Dermis blood vessel endothelial cell (primary cell): ENCODE data around the gene NR5A2. TPM values are rescaled to one million over a fixed set of nuclear protein-coding genes. Genes with fewer than 3 reads are reported as not detected.

Source experiments
- DNase-seq: peaks from one replicate; pipeline ENCODE4 v3.0.0; 2010
- total RNA-seq: library from RNA; depleted of rRNA; stranded (reverse); fragments of >200 nt; gene quantifications from 2 replicates; pipeline ENCODE4 v1.2.3, GENCODE V29; 2014

Gene NR5A2
- total RNA-seq, 1 donor from 2014 or later = 16.0 TPM

DNA sequence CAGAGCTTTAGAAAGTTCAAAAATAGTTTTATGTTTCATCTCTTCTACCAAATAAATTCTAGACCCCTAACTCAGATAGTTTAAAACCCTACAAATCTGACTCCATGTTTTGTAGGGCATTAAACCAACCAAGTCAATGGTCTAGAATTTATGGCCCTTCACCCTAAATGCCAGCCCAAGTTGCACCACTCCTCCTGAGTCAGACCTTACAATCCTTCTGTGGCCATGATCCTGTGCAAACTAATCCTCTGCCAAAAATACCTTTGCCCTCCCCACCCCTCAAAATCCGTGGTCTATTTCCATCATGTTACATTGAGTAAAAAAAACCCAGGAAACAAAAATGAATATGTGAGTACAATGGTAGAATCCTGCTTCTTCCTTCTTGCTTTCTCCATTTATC is 179.3 kb downstream of the NR5A2 start:
- DNase-seq = no peak

DNA sequence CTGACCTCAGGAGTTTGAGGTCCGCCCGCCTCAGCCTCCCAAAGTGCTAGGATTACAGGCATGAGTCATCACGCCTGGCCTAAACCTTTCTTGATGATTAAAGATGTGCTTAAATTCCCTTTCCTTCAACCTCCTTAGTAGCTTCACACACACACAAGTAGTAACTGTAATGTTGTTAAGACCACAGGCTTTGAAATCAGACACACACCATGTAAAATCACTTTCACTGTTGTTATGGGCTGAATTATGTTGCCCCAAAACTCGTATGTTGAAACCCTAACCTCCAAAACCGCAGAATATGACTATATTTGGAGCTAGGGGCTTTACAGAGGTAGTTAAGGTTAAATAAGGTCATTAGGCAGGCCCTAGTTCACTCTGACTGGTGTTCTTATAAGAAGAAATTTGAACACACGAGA is 180.2 kb downstream of the NR5A2 start:
- no peak for DNase-seq

DNA sequence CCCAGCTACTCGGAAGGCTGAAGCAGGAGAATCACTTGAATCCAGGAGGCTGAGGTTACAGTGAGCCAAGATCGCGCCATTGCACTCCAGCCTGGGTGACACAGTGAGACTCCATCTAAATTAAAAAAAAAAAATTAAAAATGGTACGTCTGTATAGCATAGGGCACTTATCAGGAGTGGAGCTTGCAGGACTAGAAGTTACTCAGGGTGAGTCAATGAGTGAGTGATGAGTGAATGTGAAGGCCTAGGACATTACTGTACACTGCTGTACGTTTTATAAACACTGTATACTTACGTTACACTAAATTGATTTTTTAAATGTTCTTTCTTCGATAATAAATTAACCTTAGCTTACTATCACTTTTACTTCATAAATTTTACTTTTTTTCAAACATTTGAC is 183.6 kb downstream of the NR5A2 start:
- DNase-seq = no peak

DNA sequence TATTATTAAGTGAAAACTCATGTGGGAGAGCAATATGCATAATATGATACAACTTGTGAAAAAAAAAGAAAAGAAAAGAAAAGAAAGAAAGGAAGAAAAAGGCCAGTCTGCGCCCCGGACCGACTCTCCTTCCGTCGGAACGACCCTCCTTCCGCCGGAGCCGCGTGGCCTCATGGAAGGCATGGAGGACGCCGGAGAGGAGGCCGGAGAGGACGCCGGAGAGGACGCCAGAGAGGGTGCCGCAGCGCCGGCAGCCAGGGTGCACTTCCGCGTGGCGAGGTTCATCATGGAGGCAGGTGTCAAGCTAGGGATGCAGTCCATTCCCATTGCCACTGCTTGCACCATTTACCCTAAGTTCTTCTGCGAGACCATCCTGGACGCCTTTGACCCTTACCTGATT is 185.9 kb downstream of the NR5A2 start:
- no peak for DNase-seq

DNA sequence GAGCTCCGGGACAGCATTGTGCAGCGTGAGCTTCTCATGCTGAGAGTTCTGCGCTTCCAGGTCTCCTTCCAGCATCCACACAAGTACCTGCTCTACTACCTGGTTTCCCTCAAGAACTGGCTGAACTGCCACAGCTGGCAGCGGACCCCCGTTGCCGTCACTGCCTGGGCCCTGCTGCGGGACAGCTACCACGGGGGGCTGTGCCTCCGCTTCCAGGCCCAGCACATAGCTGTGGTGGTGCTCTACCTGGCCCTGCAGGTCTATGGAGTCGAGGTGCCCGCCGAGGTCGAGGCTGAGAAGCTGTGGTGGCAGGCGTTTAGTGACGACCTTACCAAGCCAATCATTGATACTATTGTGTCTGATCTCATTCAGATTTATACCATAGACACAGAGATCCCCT is 186.4 kb downstream of the NR5A2 start:
- no peak for DNase-seq

DNA sequence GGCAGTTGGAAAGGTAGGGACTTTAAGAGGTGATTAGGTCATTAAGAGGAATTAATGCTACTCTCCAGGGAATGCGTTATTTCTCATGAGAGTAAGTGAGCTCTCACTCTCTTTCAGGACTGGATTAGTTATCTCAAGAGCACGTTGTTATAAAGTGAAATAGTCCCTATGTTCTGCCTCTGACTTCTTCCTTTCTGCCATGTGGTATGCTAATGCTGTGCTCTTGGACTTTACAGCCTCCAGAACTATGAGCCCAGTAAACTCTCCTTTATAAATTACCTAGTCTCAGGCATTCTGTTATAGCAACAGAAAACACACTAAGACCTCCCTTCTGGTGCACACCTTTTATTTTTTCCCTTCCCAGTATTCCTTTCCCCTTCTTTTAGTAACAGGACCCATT is 187.8 kb downstream of the NR5A2 start:
- DNase-seq = no peak

DNA sequence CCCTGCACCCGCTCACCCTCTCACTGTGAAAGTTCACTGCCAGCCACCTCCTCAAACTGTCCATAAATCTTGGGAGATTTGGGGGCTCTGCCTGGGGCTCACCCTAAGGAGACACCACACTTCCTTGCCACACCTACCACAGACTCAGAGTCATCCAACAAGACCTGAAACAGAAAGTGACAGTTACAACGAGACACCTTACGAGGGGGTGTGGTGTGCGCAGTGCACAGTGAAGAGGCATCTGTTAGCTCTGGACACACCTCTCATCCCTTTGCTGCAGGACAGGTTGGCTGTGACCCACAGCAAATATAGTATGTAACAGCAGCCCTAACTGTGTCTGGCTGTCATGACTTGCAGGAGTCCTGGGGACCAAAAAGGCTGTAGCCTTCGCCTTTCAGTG is 190.2 kb downstream of the NR5A2 start:
- DNase-seq = no peak

DNA sequence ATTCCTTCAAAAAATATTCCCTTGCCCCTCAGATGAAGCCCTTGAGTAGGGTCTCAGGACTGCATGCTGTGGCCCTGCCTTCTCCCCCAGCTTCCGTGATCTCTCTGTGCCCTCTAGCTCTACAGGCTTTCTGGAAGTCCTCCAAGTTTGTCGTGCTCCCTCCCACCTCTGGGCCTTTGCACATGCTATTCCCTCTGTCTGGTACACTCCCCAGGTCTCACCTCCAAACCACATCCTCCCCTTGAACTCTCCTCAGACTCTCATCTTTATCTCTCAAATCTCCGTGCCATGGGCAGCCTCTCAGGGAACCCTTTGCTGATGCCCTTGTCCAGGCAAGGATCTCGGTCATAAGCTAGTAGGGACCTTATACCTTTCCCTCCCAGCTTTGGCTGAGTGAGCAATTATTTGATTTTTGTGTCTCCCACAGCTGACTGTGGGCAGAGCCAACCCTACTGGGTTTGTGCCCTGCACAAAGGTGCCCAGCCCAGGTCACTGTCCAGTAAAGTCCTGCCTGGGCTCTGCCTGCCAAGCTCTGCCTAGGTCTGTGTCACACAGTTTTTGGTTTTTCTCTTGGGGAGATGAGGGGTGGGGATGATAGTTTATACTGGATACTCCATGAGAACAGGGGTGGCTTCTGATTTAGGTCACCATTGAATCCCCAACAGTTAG is 194.2 kb downstream of the NR5A2 start:
- DNase-seq = no peak

DNA sequence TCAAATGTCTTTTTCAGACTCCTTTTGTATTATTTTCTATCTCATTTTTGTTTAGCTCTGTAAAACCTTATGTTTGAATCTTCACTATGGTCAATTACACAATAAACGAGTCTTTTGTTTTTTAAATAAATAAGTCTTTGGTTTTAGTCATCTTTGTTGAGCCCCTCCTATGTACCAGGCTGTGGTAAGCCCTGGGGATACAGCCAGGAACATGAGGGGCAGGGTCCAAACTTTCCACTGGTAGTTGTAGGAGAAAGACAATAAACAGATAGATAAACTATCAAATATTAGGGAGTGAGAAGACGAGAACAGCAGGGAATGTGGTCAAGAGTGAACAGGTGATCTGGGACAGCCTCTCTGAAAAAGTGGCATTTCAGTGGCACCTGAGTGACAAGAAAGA is 195.7 kb downstream of the NR5A2 start:
- no peak for DNase-seq

DNA sequence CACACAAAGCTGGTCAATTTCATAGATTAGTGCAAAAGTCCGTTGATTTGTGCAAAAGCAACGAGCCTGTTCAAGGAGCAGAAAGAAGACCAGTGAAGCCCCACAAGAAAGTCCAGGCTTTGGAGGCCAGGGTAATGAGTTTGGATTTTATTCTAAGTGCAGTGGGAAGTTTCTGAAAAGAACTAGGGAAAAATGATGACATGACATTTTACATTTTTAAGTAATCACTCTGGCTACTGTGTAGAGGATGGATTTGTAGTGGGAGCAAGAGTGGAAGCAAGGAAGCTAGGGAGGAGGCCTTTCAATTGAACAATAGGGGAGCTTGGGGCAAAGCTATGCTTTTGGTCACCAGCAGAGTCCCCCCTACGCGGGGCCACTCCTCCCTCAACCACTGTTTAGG is 196.1 kb downstream of the NR5A2 start:
- no peak for DNase-seq

DNA sequence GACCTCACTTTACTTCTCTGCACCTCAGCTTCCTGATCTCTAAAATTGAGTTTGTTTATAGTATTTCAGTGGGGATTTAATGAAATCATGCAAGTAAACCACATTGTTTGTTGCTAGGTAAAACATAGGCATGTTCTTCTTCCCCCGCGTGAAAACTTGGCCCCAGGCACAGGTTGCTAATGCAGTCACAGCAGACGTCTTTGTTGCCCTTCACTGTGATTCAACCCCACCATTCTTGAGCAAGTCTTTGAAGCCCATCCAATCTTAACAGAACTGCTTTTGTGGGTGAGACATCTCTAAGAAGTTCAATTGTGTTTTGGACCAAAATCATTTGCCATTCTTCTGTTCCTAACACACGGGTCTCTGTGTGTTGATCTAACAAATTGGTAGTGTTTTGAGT is 196.8 kb downstream of the NR5A2 start:
- DNase-seq = no peak

DNA sequence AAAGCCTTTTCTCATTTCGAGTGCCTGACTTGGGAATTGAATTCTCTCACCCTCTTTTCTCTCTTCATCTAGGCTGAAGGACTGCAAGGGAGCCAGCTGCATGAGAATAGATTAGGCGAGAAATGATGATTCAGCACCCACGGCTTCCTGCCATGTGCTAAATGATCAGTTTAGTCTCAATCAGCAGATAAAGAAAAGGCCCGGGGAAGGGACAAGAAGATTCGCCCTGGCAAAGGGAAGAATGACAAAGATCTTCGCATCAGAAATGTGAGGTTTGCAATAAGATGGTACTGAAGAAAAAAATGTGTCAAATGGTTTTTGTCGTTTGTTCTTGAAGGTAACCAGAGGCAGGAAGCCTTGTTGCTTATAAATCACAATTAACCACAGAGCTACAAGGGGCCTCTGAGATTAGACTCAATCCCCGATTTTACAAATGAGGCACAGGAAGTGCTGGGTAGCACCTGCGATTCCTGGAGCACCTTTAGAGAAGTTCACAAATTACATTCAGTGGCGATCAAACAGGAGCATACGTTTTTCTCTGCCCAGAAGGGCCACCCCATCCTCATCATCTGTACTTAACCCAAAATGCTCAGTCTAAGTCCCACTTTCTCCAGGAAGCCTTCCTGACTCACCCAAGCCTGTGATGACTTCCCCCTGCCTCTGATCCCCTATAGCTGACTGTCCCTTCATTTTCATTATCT is 198.9 kb downstream of the NR5A2 start:
- peak; percentile 51 for DNase-seq

DNA sequence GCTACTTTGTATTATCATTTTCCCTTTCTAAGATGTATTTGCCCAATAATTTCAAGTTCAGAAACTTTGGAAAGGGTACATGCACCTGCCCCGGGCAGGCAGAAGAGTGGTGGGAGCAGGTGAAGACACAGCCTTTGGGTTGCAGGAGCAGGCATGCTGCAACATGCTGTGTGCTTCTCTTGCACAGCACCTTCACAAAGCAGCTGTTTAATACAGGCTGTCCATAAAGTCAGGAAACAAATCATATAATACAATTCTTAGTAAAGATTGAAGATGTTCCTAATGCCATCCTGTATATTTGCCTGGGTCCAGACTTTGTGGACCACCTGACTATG is 199.4 kb downstream of the NR5A2 start:
- DNase-seq = no peak
